Omental fat pad (tissue), 4 donors: ENCODE measurements around the gene BABAM2. TPM values are rescaled to one million over a fixed set of nuclear protein-coding genes. Genes with fewer than 3 reads are reported as not detected.

Experiments
- ATAC-seq: fragments of 150-250 bp; one replicate; pipeline ENCODE4 v1.9.1; 2016; ENCODE audit warnings: mild to moderate bottlenecking, moderate library complexity; ENCODE audit not compliant: low FRiP score
- DNase-seq: peaks from one replicate; pipeline ENCODE4 v3.0.0-alpha.2; 2019; ENCODE audit warnings: low spot score
- total RNA-seq, 4 donors: library from RNA; depleted of rRNA; stranded (reverse); fragments of >200 nt; gene quantifications; one replicate each; pipeline ENCODE4 v1.1.0, GENCODE V29; 2016
- TF ChIP-seq, protein P1 (sequence below), 3 donors: fragments of 450-650 bp; IDR thresholded peaks; one replicate each; pipeline ENCODE4 v1.5.1; 2016 to 2017; ENCODE audit warnings: antibody characterized with exemption in 3 of 3, mild to moderate bottlenecking in 3 of 3, moderate library complexity in 2 of 3

Gene BABAM2
- total RNA-seq, 4 donors from 2014 or later = 29.2 to 41.0 (median 36.5) TPM

DNA sequence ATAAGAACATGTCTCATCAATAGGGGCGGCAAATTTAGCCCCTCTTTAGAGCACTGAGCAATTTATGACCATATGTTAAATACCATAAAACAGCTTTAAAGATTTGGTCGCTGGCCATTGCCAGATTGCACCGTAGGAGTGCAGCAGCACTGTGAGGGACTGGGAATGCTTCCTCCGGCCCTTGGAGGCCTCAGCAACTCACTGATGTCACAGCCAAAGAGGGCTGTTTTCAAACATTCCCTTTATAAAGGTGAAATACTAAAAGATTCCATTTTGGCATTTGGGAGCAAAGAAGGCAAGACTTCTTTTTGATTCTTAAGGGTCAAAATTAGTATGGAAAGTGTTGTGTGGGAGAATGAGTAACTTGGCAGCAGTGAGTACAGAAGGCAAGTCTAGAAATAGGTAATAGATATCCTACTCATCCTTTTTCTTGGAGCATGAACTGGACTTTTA is 63.7 kb downstream of the BABAM2 start:
- TF ChIP-seq, protein P1, sequence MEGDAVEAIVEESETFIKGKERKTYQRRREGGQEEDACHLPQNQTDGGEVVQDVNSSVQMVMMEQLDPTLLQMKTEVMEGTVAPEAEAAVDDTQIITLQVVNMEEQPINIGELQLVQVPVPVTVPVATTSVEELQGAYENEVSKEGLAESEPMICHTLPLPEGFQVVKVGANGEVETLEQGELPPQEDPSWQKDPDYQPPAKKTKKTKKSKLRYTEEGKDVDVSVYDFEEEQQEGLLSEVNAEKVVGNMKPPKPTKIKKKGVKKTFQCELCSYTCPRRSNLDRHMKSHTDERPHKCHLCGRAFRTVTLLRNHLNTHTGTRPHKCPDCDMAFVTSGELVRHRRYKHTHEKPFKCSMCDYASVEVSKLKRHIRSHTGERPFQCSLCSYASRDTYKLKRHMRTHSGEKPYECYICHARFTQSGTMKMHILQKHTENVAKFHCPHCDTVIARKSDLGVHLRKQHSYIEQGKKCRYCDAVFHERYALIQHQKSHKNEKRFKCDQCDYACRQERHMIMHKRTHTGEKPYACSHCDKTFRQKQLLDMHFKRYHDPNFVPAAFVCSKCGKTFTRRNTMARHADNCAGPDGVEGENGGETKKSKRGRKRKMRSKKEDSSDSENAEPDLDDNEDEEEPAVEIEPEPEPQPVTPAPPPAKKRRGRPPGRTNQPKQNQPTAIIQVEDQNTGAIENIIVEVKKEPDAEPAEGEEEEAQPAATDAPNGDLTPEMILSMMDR (IDR thresholded peaks at IDR 0.05) = no peak
- ATAC-seq (peak; percentile 81), DNase-seq (no peak)

DNA sequence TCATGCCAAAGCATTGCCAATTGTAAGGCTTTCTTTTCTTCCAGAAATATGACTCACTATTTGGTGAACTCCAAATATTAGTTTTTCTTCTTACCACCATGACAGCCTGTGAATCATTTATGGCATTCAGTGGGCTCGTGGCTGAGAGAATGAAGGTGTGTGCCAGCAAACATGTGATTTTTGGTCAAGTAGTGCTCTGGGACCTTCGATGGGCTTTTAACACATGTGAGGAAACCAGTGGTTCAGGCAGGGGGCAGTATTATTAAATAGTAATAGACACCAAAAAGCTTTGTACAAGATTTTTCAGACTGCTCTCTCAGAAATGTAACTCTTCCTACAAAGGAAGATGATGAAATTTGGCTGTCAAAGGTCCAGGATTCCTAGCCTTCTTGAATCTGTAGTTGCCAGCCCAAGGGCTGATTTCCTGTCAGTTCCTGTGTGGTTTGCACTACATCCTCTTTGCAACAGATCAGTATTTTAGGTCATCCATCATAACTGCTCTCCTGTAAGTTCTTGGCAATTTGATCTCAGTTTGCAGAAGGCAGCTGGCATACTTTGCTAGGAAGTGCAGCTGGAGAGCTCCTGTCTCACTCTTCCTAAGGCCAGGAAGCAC is 64.3 kb downstream of the BABAM2 start:
- peak; percentile 88 for ATAC-seq
- TF ChIP-seq, protein P1 (IDR thresholded peaks at IDR 0.05) = no peak

DNA sequence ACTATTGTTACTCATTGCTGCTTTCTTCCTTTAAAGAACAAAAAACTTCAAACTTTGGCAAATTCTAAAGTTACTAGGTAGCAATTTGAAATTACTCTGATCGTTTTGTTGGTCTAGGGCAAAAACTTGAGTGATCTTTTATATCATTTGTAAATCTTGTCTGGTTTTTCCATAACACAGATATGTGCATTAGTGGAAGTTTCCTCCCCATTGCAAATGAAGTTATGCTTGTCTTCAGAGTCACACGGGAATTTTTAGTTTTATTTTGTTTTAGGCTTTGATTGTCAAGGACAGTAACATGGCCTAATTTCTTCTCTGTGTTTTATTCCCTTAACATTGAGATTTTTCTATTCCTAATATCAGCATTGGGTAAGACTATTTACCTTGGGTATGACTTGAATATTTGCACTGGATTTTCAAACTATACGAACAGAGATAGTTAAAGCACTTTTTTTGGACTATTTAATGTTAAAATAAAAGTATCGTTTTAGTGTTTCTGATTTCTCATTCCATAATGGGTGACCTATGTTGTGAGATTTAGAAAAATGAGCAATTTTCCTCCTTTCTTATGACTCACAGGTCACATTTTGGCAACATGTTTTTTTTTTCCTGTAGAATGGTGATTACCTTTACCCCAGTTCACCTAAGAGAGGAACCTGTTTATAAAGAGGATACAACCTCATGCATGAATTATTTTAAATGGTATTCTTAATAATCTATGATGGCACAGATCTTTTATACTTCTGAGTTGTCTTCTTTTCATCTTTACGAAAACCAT is 65.0 kb downstream of the BABAM2 start:
- no peak for DNase-seq

More for the DNA sequence above, 64.3 kb downstream of the BABAM2 start:
- DNase-seq = peak; percentile 42

DNA sequence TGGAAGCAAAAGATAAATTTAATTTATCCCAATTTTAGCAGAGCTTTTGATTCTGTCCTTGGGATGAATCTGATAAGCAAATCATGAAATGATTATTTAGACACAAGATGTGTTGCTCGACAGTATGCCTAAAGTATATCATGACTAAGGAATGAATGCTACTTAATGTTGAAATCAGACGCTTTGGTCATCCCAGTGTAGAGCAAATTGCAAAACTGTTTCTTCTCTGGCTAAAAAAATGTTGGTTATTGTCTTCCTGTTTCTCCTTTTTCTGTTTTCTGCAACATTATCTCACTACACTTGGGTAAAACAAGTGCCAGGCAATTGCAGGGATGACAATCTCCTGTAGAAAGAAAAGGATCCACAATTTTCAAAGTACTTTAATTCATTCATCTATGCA is 66.4 kb downstream of the BABAM2 start:
- TF ChIP-seq, protein P1 (IDR thresholded peaks at IDR 0.05) = no peak
- ATAC-seq (no peak), DNase-seq (no peak)

More for the DNA sequence above, 65.0 kb downstream of the BABAM2 start:
- TF ChIP-seq, protein P1 (IDR thresholded peaks at IDR 0.05) = no peak
- no peak for ATAC-seq

DNA sequence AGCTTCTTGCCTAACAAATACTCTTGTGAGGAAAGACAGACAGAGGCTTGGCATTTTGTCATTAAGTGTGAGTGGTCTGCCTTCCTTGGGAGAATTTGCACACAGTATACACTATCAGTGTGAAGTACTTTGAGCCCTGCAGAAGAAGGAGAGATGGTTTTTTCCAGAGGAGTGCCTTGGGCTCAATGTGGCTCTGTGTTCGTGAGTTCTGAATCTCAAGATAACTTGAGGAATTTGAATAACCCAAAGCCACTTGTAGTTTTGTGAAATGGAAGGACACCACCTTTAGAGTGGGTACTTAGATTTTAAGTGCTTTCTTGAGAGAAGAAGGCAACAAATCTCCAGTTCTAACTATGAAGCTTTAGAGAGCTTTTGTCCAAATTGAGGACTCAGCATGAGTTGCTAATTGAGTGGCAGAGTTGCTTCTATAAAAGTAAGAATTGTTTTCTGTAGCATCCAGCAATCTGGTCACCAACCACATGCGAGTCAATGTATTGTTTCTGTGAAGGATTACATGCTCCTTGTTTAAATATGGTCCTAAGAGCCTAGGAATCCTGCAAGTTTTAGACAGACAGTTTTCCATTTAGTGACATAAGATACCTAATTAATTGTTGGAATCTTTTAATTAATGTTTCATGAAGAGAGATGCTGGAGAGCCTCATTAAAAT is 68.3 kb downstream of the BABAM2 start:
- no peak for ATAC-seq
- TF ChIP-seq, protein P1 (IDR thresholded peaks at IDR 0.05) = no peak
- DNase-seq = no peak

DNA sequence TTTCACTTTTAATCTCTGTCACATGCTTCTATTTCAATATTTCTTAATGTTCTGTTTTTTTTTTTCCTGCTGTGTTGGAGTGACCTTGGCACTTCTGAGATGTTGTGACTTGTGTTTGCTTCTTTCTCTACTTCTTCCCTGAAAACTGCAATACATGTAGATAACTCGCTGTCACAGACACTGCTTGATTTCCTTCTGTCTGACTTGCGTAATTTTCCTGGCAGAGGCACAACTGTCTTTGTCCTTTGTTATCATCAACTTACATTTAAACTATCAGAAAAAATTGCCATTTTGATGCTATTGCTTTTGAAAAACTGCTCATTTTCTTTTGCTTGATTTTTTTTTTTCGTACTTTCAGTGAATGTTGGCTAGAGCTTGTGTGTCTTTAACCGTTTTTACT is 69.0 kb downstream of the BABAM2 start:
- TF ChIP-seq, protein P1 (IDR thresholded peaks at IDR 0.05) = no peak
- peak; percentile 43 for DNase-seq
- ATAC-seq = no peak
